ENCODE data around the gene COL15A1.
A peak's percentile ranks its signal among the peaks of the same experiment; 100 is the strongest.

DNA sequence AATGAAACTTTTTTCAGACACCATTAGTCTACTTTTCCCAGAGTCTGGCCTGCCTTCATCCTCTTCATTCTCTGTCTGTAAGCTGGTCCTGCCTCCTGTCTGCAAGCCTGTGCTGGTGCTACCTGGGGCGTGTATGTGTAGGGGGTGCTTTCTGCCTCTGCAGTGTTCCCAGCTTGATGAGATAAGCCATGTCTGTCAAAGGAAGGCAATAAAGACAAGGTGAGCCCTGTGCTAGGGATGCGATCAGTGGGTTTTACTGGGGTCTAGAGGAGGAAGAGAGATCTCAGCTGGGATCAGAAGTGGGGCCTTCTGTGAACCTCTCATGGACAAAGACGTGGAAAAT, 83.2 kb downstream of the COL15A1 start:
- TF ChIP-seq, protein P1, sequence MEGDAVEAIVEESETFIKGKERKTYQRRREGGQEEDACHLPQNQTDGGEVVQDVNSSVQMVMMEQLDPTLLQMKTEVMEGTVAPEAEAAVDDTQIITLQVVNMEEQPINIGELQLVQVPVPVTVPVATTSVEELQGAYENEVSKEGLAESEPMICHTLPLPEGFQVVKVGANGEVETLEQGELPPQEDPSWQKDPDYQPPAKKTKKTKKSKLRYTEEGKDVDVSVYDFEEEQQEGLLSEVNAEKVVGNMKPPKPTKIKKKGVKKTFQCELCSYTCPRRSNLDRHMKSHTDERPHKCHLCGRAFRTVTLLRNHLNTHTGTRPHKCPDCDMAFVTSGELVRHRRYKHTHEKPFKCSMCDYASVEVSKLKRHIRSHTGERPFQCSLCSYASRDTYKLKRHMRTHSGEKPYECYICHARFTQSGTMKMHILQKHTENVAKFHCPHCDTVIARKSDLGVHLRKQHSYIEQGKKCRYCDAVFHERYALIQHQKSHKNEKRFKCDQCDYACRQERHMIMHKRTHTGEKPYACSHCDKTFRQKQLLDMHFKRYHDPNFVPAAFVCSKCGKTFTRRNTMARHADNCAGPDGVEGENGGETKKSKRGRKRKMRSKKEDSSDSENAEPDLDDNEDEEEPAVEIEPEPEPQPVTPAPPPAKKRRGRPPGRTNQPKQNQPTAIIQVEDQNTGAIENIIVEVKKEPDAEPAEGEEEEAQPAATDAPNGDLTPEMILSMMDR (IDR thresholded peaks at IDR 0.05; ENCODE audit: control extremely low read depth in 1 of 3, insufficient read depth in 1 of 3, low read depth in 1 of 3, low read length in 3 of 3): peak in 2 of 3 experiments; percentile 3 to 5; a peak in 1 of 4 replicates
- no peak for TF ChIP-seq KDM4A (IDR thresholded peaks at IDR 0.05; ENCODE audit: low read depth, low read length, severe bottlenecking)
- TF ChIP-seq CHD2 (IDR thresholded peaks at IDR 0.05; ENCODE audit: low read length): no peak
- TF ChIP-seq POLR2A (IDR thresholded peaks at IDR 0.05; ENCODE audit: control extremely low read depth in 1 of 2, low read depth in 2 of 2, low read length in 2 of 2): no peak
- TF ChIP-seq TAF7 (optimal IDR thresholded peaks at IDR 0.05; ENCODE audit: borderline replicate concordance, low read depth, low read length): no peak
- no peak for TF ChIP-seq SP1 (IDR thresholded peaks at IDR 0.05; ENCODE audit: low read depth, low read length)
- no peak for TF ChIP-seq SAP30 (IDR thresholded peaks at IDR 0.05; ENCODE audit: insufficient read depth, insufficient replicate concordance, low read length)
- no peak for TF ChIP-seq RXRA (IDR thresholded peaks at IDR 0.05; ENCODE audit: insufficient read depth, low read depth, low read length)
- TF ChIP-seq EP300 (IDR thresholded peaks at IDR 0.05; ENCODE audit: borderline replicate concordance in 1 of 2, low read depth in 2 of 2, low read length in 2 of 2): no peak
- TF ChIP-seq, protein P2, sequence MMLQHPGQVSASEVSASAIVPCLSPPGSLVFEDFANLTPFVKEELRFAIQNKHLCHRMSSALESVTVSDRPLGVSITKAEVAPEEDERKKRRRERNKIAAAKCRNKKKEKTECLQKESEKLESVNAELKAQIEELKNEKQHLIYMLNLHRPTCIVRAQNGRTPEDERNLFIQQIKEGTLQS (IDR thresholded peaks at IDR 0.05; ENCODE audit: insufficient read depth, low read depth, low read length): no peak
- no peak for TF ChIP-seq RNF2 (IDR thresholded peaks at IDR 0.05; ENCODE audit: borderline replicate concordance, low read depth, low read length, missing control alignments, poor library complexity, severe bottlenecking)
- no peak for TF ChIP-seq NRF1 (IDR thresholded peaks at IDR 0.05; ENCODE audit: low read depth, low read length)

All from H1 (cell line).